ENCODE measurements around the gene CDPF1. TPM values are rescaled to one million over a fixed set of nuclear protein-coding genes. Genes with fewer than 3 reads are reported as not detected.
A peak's percentile ranks its signal among the peaks of the same experiment; 100 is the strongest.

The CDPF1 gene
- total and polyA plus RNA-seq, 4 experiments from 2014 or later: 10.3 to 31.5 (median 14.2) TPM

DNA sequence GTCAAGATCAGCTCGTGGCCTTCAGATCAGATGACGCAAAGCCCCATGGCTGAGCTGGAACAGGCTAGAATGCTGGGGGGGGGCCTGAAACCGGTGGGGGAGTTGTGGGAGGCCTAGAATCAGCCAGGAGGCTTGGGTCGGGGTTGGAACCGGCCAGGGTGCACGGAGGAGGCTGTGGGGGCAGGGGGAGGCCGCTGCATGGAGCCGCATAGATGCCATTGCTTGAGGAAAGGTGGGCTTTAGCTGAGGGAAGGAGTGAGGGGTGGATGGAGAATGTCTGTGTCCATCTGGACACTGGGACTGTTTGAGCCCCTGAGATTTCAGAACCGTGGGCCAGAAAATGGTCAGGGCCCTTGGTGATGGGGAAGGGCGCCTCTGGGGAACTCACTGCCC is 25.2 kb downstream of the CDPF1 start:
- peaks cover 0 to 3% (median under 1%) of the 10 kb centered on the region in 4 donors for H3K4me1 Mint-ChIP-seq
- POLR2A ChIA-PET (ENCODE audit: partially characterized antibody): no interaction called here
- no peaks in the 10 kb centered on the region for H3K27me3 Mint-ChIP-seq
- peaks cover 14% of the 10 kb centered on the region in 2 donors for H3K36me3 Mint-ChIP-seq
- H3K36me3 ChIP-seq (ENCODE audit: insufficient read depth, low read length): no peaks in the 10 kb centered on the region
- CTCF ChIA-PET (ENCODE audit: partially characterized antibody): no interaction called here
- H3K9me3 ChIP-seq (ENCODE audit: control insufficient read depth in 1 of 2, low read length in 2 of 2): no peaks in the 10 kb centered on the region
- no peaks in the 10 kb centered on the region for H3K27me3 ChIP-seq (ENCODE audit: insufficient read depth, low read length)
- no peak overlapping the region for H3K4me3 ChIP-seq (ENCODE audit: low read length in 2 of 2)
- no peaks in the 10 kb centered on the region for H3K9me3 Mint-ChIP-seq
- no peaks in the 10 kb centered on the region for H3K4me1 ChIP-seq (ENCODE audit: insufficient read depth, low read length)
- H3K4me3 Mint-ChIP-seq: no peak overlapping the region
- no peak for DNase-seq
- no peak overlapping the region for H3K27ac ChIP-seq (ENCODE audit: low read depth, low read length)
- no peak overlapping the region for H3K27ac Mint-ChIP-seq
- intact Hi-C loops (cut with micrococcal nuclease): no loop called here

DNA sequence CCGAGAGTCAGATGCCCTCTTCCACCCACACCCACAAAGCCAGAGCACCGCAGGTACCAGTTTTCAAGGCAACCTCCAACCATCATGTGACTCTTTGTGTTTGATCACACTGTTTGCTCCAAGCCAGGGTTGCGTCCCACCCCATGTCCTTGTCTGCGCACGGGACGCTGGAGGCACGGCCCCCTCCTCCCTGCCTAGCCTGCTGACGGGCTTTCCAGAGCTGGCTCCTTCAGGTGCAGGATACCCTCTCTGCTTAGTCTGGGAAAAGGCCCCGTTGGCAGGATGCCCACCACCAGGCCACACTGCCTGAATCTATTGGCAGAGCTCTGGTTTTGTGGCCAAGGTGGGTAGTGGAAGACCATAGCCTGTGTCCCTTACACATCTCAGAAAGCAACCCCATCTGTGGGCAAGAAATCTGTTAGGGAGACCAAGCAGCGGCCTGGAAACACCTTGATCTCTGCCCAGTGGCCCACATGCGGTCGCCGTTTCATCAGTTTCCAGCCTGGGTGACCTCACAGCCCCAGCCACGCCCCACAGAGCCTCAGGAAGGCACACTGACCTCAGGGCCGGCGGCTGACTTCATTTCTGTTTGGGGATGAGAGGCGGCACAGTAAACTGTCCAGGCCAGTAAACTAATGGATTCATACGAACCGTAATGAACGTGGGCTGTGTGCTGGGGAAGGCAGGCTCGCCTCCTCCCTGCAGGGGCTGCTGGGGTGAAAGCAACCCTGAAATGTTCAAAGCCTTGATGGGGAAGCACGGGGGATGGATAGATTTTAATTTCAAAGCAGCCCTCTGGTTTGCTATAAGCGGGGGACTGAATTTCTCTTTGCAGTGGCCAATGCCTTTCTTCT is 25.8 kb downstream of the CDPF1 start:
- H3K27ac Mint-ChIP-seq: no peak overlapping the region
- H3K9me3 Mint-ChIP-seq: no peaks in the 10 kb centered on the region
- no peak overlapping the region for H3K4me3 Mint-ChIP-seq
- POLR2A ChIA-PET (ENCODE audit: partially characterized antibody): no interaction called here
- no peak overlapping the region for H3K27ac ChIP-seq (ENCODE audit: low read depth, low read length)
- no peaks in the 10 kb centered on the region for H3K27me3 ChIP-seq (ENCODE audit: insufficient read depth, low read length)
- H3K27me3 Mint-ChIP-seq: no peaks in the 10 kb centered on the region
- peaks cover 2 to 9% (median 6%) of the 10 kb centered on the region in 4 donors for H3K4me1 Mint-ChIP-seq
- no peak for DNase-seq
- CTCF ChIA-PET (ENCODE audit: partially characterized antibody): no interaction called here
- intact Hi-C loops (cut with micrococcal nuclease): no loop called here
- no peak overlapping the region for H3K4me3 ChIP-seq (ENCODE audit: low read length in 2 of 2)
- peaks cover 6% of the 10 kb centered on the region for H3K4me1 ChIP-seq (ENCODE audit: insufficient read depth, low read length)
- H3K36me3 Mint-ChIP-seq: peaks cover 19 to 20% of the 10 kb centered on the region in 2 donors
- H3K36me3 ChIP-seq (ENCODE audit: insufficient read depth, low read length): no peaks in the 10 kb centered on the region
- no peaks in the 10 kb centered on the region for H3K9me3 ChIP-seq (ENCODE audit: control insufficient read depth in 1 of 2, low read length in 2 of 2)

DNA sequence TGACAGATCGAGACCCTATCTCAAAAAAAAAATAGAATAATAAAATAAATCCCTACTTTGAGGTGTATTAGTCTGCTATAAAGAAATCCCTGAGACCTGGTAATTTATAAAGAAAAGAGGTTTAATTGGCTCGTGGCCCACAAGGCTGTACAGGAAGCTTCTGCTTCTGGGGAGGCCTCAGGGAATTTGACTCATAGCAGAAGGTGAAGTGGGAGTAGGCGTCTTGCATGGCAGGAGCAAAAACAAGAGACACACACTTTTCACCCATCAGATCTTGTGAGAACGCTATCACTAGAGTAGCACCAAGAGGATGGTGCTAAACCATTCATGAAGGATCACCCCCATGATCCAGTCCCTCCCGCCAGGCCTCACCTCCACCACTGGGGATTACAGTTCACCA is 29.2 kb downstream of the CDPF1 start:
- POLR2A ChIA-PET (ENCODE audit: partially characterized antibody): no interaction called here
- CTCF ChIA-PET (ENCODE audit: partially characterized antibody): no interaction called here
- H3K9me3 ChIP-seq (ENCODE audit: control insufficient read depth in 1 of 2, low read length in 2 of 2): no peaks in the 10 kb centered on the region
- H3K36me3 Mint-ChIP-seq: peaks cover 35 to 37% of the 10 kb centered on the region in 2 donors
- no peak overlapping the region for H3K4me3 Mint-ChIP-seq
- H3K9me3 Mint-ChIP-seq: no peaks in the 10 kb centered on the region
- DNase-seq: no peak
- H3K27me3 ChIP-seq (ENCODE audit: insufficient read depth, low read length): no peaks in the 10 kb centered on the region
- H3K27ac ChIP-seq (ENCODE audit: low read depth, low read length): no peak overlapping the region
- intact Hi-C loops (cut with micrococcal nuclease): no loop called here
- peak overlapping the region in 2 of 7 donors; percentile 29 to 46 for H3K27ac Mint-ChIP-seq
- H3K4me3 ChIP-seq (ENCODE audit: low read length in 2 of 2): no peak overlapping the region
- H3K4me1 ChIP-seq (ENCODE audit: insufficient read depth, low read length): peaks cover 7% of the 10 kb centered on the region
- H3K4me1 Mint-ChIP-seq: peaks cover 2 to 11% (median 8%) of the 10 kb centered on the region in 4 donors
- peaks cover 9% of the 10 kb centered on the region for H3K36me3 ChIP-seq (ENCODE audit: insufficient read depth, low read length)
- H3K27me3 Mint-ChIP-seq: no peaks in the 10 kb centered on the region

DNA sequence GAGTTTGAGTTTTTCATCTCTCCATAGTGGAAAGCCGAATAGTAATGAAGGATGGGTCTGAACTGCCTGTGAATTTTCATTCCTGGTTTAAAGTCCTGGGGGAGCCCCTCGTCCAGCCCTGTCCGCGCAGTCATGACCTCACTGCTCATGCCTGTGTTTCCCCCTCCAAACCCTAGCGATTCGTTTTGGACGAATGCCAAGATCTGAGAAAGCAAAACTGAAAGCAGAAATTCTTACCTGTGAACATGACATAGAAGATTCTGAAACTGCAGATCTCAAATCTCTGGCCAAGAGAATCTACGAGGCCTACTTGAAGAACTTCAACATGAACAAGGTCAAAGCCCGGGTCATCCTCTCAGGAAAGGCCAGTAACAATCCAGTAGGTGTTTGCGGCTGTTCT is 30.5 kb downstream of the CDPF1 start:
- peaks cover 42 to 43% of the 10 kb centered on the region in 2 donors for H3K36me3 Mint-ChIP-seq
- peaks cover 7% of the 10 kb centered on the region for H3K4me1 ChIP-seq (ENCODE audit: insufficient read depth, low read length)
- intact Hi-C loops (cut with micrococcal nuclease): no loop called here
- H3K9me3 Mint-ChIP-seq: no peaks in the 10 kb centered on the region
- peak overlapping the region in 5 of 7 donors; percentile 20 to 88 (median 74) for H3K27ac Mint-ChIP-seq
- H3K4me1 Mint-ChIP-seq: peaks cover 2 to 9% (median 8%) of the 10 kb centered on the region in 4 donors
- no peaks in the 10 kb centered on the region for H3K27me3 ChIP-seq (ENCODE audit: insufficient read depth, low read length)
- peaks cover 9% of the 10 kb centered on the region for H3K36me3 ChIP-seq (ENCODE audit: insufficient read depth, low read length)
- CTCF ChIA-PET (ENCODE audit: partially characterized antibody): no interaction called here
- peak in 2 of 5 donors; percentile 10 to 13 for DNase-seq
- POLR2A ChIA-PET (ENCODE audit: partially characterized antibody): no interaction called here
- H3K9me3 ChIP-seq (ENCODE audit: control insufficient read depth in 1 of 2, low read length in 2 of 2): no peaks in the 10 kb centered on the region
- no peak overlapping the region for H3K27ac ChIP-seq (ENCODE audit: low read depth, low read length)
- no peak overlapping the region for H3K4me3 ChIP-seq (ENCODE audit: low read length in 2 of 2)
- H3K27me3 Mint-ChIP-seq: no peaks in the 10 kb centered on the region
- peak overlapping the region in 1 of 8 donors; percentile 61 for H3K4me3 Mint-ChIP-seq

DNA sequence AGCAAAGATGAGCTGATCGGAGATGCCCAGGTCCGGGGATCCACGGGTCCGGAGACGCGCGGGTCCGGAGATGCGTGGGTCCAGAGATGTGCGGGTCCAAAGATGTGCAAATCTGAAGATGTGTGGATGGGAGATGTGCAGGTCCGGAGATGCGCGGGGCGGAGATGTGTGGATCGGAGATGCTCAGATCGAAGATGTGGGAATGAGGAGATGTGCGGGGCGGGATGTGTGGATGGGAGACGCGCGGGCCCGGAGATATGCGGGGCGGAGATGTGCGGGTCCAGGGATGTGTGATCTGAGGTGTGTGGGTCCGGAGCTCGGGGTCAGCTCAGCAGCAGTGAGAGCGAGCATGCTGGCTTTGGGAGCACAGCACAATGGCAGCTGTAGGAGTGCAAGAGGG is 35.5 kb downstream of the CDPF1 start:
- H3K27ac Mint-ChIP-seq: peak overlapping the region in 1 of 7 donors; percentile 90
- peaks cover 0 to 10% (median under 1%) of the 10 kb centered on the region in 8 donors for H3K9me3 Mint-ChIP-seq
- Histone ChIP-seq H3K4me1 (ENCODE audit: insufficient read depth, low read length) (peaks cover 4% of the 10 kb centered on the region), H3K9me3 (ENCODE audit: control insufficient read depth in 1 of 2, low read length in 2 of 2) (no peaks in the 10 kb centered on the region), H3K36me3 (ENCODE audit: insufficient read depth, low read length) (peaks cover 9% of the 10 kb centered on the region), H3K27ac (ENCODE audit: low read depth, low read length) (no peak overlapping the region), H3K27me3 (ENCODE audit: insufficient read depth, low read length) (no peaks in the 10 kb centered on the region), H3K4me3 (ENCODE audit: low read length in 2 of 2) (no peak overlapping the region)
- CTCF ChIA-PET (ENCODE audit: partially characterized antibody): no interaction called here
- peaks cover 67 to 74% of the 10 kb centered on the region in 2 donors for H3K36me3 Mint-ChIP-seq
- DNase-seq: no peak
- H3K27me3 Mint-ChIP-seq: no peaks in the 10 kb centered on the region
- H3K4me3 Mint-ChIP-seq: no peak overlapping the region
- intact Hi-C loops (cut with micrococcal nuclease): no loop called here
- POLR2A ChIA-PET (ENCODE audit: partially characterized antibody): no interaction called here
- H3K4me1 Mint-ChIP-seq: peaks cover 1 to 9% (median 5%) of the 10 kb centered on the region in 4 donors

DNA sequence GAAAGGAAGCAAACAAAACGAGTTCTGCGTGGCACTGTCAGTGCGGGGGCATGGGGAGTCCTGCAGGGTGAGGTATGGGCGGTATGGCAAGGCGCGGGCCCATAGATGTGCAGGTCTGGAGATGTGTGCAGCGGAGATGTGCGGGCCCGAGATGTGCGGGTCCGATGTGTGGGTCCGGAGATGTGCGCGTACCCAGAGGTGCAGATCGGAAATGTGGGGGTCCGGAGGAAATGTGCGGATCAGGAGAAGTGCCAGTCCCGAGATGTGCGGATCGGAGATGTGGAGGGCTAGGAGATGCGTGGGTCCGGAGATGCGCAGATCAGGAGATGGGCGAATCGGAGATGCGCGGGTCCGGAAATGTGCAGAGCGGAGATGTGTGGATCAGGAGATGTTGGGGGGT is 35.9 kb downstream of the CDPF1 start:
- peaks cover 0 to 5% (median under 1%) of the 10 kb centered on the region in 4 donors for H3K4me1 Mint-ChIP-seq
- Histone ChIP-seq H3K9me3 (ENCODE audit: control insufficient read depth in 1 of 2, low read length in 2 of 2) (no peaks in the 10 kb centered on the region), H3K4me1 (ENCODE audit: insufficient read depth, low read length) (no peaks in the 10 kb centered on the region), H3K36me3 (ENCODE audit: insufficient read depth, low read length) (peaks cover 9% of the 10 kb centered on the region), H3K27me3 (ENCODE audit: insufficient read depth, low read length) (no peaks in the 10 kb centered on the region), H3K27ac (ENCODE audit: low read depth, low read length) (no peak overlapping the region), H3K4me3 (ENCODE audit: low read length in 2 of 2) (no peak overlapping the region)
- ChIA-PET POLR2A (ENCODE audit: partially characterized antibody) (no interaction called here), CTCF (ENCODE audit: partially characterized antibody) (no interaction called here)
- peaks cover 0 to 14% (median 5%) of the 10 kb centered on the region in 8 donors for H3K9me3 Mint-ChIP-seq
- peak overlapping the region in 2 of 7 donors; percentile 8 to 36 for H3K27ac Mint-ChIP-seq
- peaks cover 67 to 74% of the 10 kb centered on the region in 2 donors for H3K36me3 Mint-ChIP-seq
- H3K4me3 Mint-ChIP-seq: no peak overlapping the region
- DNase-seq: no peak
- intact Hi-C loops (cut with micrococcal nuclease): no loop called here
- no peaks in the 10 kb centered on the region for H3K27me3 Mint-ChIP-seq

DNA sequence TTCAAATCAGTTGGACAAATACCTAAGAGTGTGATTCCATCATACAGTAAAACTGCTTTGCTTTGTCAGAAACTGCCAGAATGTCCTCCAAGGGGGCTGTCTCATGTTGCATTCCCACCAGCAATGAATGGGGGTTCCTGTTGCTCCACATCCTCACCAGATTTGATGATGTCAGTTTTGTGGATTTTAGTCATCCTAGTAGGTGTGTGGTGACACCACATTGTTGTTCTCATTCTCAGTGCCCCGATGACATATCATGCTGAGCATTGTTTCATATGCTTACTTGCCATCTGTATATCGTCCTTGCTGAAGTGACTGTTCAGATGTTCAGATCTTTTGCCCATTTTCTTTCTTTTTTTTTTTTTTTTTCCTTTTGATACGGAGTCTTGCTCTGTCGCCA is 37.0 kb downstream of the CDPF1 start:
- Histone ChIP-seq H3K9me3 (ENCODE audit: control insufficient read depth in 1 of 2, low read length in 2 of 2) (peaks cover 0 to 5% of the 10 kb centered on the region in 2 donors), H3K4me1 (ENCODE audit: insufficient read depth, low read length) (no peaks in the 10 kb centered on the region), H3K27ac (ENCODE audit: low read depth, low read length) (no peak overlapping the region), H3K27me3 (ENCODE audit: insufficient read depth, low read length) (no peaks in the 10 kb centered on the region), H3K36me3 (ENCODE audit: insufficient read depth, low read length) (peaks cover 9% of the 10 kb centered on the region), H3K4me3 (ENCODE audit: low read length in 2 of 2) (no peak overlapping the region)
- peaks cover 0 to 22% (median 13%) of the 10 kb centered on the region in 8 donors for H3K9me3 Mint-ChIP-seq
- CTCF ChIA-PET (ENCODE audit: partially characterized antibody): no interaction called here
- DNase-seq: no peak
- POLR2A ChIA-PET (ENCODE audit: partially characterized antibody): no interaction called here
- no peak overlapping the region for H3K27ac Mint-ChIP-seq
- peaks cover 0 to 4% (median 0%) of the 10 kb centered on the region in 4 donors for H3K4me1 Mint-ChIP-seq
- H3K36me3 Mint-ChIP-seq: peaks cover 73 to 78% of the 10 kb centered on the region in 2 donors
- no peaks in the 10 kb centered on the region for H3K27me3 Mint-ChIP-seq
- intact Hi-C loops (cut with micrococcal nuclease): no loop called here
- H3K4me3 Mint-ChIP-seq: no peak overlapping the region

All from CD4-positive, alpha-beta memory T cell (primary cell).